ENCODE data around the gene ATRN.

The ATRN gene

DNA sequence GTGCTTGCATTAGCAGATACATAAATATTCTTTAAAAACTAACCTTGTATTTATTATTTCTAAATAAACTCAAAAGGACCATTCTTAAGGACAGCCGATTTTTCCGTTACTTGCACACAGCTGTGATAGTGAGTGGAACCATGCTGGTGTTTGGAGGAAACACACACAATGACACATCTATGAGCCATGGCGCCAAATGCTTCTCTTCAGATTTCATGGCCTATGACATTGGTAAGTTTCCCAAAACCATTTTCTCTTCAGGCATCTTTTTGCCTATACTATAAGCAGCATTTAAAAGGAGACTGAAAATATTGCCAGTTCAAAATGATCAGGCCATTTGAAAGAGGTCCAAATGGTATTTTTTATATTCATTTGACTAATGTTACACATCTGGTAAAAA is 92.3 kb downstream of the ATRN start:
- Histone ChIP-seq H3K36me3 (ENCODE audit: insufficient read depth, low read length) (no peaks in the 10 kb centered on the region), H4K20me1 (ENCODE audit: insufficient read depth, low read length) (no peaks in the 10 kb centered on the region), H3K79me2 (ENCODE audit: insufficient read depth, low read length) (no peaks in the 10 kb centered on the region), H3K9ac (ENCODE audit: low read depth, low read length) (no peak overlapping the region), H3K9me3 (ENCODE audit: insufficient read depth, low read length, severe bottlenecking) (no peaks in the 10 kb centered on the region), H3K4me1 (ENCODE audit: insufficient read depth, low read length) (no peaks in the 10 kb centered on the region), H3K27ac (ENCODE audit: low read length) (no peak overlapping the region), H3K4me2 (ENCODE audit: insufficient read depth, low read length) (no peak overlapping the region), H3K4me3 (ENCODE audit: low read depth in 1 of 2, low read length in 2 of 2) (no peak overlapping the region), H2AFZ (ENCODE audit: low read depth, low read length) (no peak overlapping the region), H3K27me3 (ENCODE audit: insufficient read depth, low read length, poor library complexity) (no peaks in the 10 kb centered on the region)
- ATAC-seq (ENCODE audit: insufficient read depth, low read depth) (no peak), DNase-seq (no peak)
- TF ChIP-seq EZH2 (IDR thresholded peaks at IDR 0.05; ENCODE audit: borderline replicate concordance, low read depth, low read length, severe bottlenecking): no peak
- TF ChIP-seq, protein P1, sequence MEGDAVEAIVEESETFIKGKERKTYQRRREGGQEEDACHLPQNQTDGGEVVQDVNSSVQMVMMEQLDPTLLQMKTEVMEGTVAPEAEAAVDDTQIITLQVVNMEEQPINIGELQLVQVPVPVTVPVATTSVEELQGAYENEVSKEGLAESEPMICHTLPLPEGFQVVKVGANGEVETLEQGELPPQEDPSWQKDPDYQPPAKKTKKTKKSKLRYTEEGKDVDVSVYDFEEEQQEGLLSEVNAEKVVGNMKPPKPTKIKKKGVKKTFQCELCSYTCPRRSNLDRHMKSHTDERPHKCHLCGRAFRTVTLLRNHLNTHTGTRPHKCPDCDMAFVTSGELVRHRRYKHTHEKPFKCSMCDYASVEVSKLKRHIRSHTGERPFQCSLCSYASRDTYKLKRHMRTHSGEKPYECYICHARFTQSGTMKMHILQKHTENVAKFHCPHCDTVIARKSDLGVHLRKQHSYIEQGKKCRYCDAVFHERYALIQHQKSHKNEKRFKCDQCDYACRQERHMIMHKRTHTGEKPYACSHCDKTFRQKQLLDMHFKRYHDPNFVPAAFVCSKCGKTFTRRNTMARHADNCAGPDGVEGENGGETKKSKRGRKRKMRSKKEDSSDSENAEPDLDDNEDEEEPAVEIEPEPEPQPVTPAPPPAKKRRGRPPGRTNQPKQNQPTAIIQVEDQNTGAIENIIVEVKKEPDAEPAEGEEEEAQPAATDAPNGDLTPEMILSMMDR (IDR thresholded peaks at IDR 0.05; ENCODE audit: borderline replicate concordance, extremely low read depth, low read length, poor library complexity, severe bottlenecking): no peak

DNA sequence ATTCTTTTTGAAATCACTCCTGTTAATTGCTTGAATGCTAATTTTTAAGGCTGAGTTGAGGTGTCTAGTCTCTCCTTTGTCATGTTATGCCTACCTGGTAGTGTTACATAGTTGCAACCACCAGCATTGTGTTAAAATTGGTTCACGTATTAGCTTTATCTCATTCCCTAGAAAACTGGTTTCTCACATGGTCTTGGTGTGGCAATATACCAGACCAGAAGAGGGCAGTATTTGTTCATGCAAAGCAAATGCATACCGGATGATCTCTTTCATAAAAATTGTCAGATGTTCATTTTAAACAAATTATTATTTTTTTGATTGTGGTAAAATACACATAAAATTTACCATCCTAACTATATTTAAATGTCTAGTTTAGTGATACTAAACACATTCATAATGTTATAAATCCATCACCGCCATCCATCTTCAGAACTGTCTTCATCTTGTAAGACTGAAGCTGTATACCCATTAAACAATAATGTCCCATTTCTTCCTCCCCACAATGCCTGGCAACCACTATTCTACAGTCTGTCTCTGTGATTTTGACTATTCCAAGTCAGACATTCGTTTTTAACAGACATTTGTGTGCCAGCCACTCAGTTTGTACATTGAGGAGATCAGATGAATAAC is 92.8 kb downstream of the ATRN start:
- Histone ChIP-seq H3K27me3 (ENCODE audit: insufficient read depth, low read length, poor library complexity) (no peaks in the 10 kb centered on the region), H3K27ac (ENCODE audit: low read length) (no peak overlapping the region), H3K9me3 (ENCODE audit: insufficient read depth, low read length, severe bottlenecking) (no peaks in the 10 kb centered on the region), H3K36me3 (ENCODE audit: insufficient read depth, low read length) (no peaks in the 10 kb centered on the region), H3K9ac (ENCODE audit: low read depth, low read length) (no peak overlapping the region), H3K79me2 (ENCODE audit: insufficient read depth, low read length) (no peaks in the 10 kb centered on the region), H3K4me1 (ENCODE audit: insufficient read depth, low read length) (no peaks in the 10 kb centered on the region), H4K20me1 (ENCODE audit: insufficient read depth, low read length) (no peaks in the 10 kb centered on the region), H3K4me2 (ENCODE audit: insufficient read depth, low read length) (no peak overlapping the region), H3K4me3 (ENCODE audit: low read depth in 1 of 2, low read length in 2 of 2) (no peak overlapping the region), H2AFZ (ENCODE audit: low read depth, low read length) (no peak overlapping the region)
- DNase-seq (peak; percentile 31), ATAC-seq (ENCODE audit: insufficient read depth, low read depth) (peak; percentile 71)
- no peak for TF ChIP-seq EZH2 (IDR thresholded peaks at IDR 0.05; ENCODE audit: borderline replicate concordance, low read depth, low read length, severe bottlenecking)
- TF ChIP-seq, protein P1 (IDR thresholded peaks at IDR 0.05; ENCODE audit: borderline replicate concordance, extremely low read depth, low read length, poor library complexity, severe bottlenecking): peak; percentile 91

DNA sequence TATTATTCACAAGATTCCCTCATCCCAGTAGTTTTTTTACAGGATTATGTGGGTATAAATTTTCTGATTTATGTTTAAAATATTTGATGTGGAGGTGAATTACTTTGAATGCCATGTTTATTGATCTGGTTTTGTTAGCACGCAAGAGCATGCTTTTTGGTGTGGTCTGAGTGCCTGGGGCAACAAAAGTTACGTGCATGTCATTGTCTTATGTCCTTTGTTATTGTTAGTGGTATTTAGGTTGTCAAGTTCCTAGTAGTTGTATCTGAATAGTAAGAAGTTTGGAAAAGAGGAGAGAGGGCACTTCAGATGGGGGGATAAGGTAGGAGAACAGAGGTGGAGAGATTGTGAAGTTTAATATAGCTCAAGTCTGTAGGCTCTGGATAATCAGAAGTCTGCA is 95.0 kb downstream of the ATRN start:
- H3K4me3 ChIP-seq (ENCODE audit: low read depth in 1 of 2, low read length in 2 of 2): no peak overlapping the region
- H3K27me3 ChIP-seq (ENCODE audit: insufficient read depth, low read length, poor library complexity): no peaks in the 10 kb centered on the region
- H3K9me3 ChIP-seq (ENCODE audit: insufficient read depth, low read length, severe bottlenecking): no peaks in the 10 kb centered on the region
- H3K4me2 ChIP-seq (ENCODE audit: insufficient read depth, low read length): no peak overlapping the region
- no peak for TF ChIP-seq EZH2 (IDR thresholded peaks at IDR 0.05; ENCODE audit: borderline replicate concordance, low read depth, low read length, severe bottlenecking)
- TF ChIP-seq, protein P1 (IDR thresholded peaks at IDR 0.05; ENCODE audit: borderline replicate concordance, extremely low read depth, low read length, poor library complexity, severe bottlenecking): no peak
- H3K79me2 ChIP-seq (ENCODE audit: insufficient read depth, low read length): no peaks in the 10 kb centered on the region
- no peak overlapping the region for H2AFZ ChIP-seq (ENCODE audit: low read depth, low read length)
- DNase-seq (no peak), ATAC-seq (ENCODE audit: insufficient read depth, low read depth) (no peak)
- no peak overlapping the region for H3K9ac ChIP-seq (ENCODE audit: low read depth, low read length)
- no peaks in the 10 kb centered on the region for H3K36me3 ChIP-seq (ENCODE audit: insufficient read depth, low read length)
- H3K27ac ChIP-seq (ENCODE audit: low read length): no peak overlapping the region
- no peaks in the 10 kb centered on the region for H3K4me1 ChIP-seq (ENCODE audit: insufficient read depth, low read length)
- H4K20me1 ChIP-seq (ENCODE audit: insufficient read depth, low read length): no peaks in the 10 kb centered on the region
